Kidney (tissue), 14 donors: Measurements from ENCODE around the gene SIGLEC9. TPM values are rescaled to one million over a fixed set of nuclear protein-coding genes. Genes with fewer than 3 reads are reported as not detected.

ENCODE experiments used
- DNase-seq, 5 donors: peaks; one replicate each; pipeline ENCODE4 v3.0.0-alpha.2; 2013 to 2020
- FAIRE-seq: peaks from 2 replicates; lab custom pipeline; 2012; peaks lifted over from hg19 to GRCh38; lab: Jason Lieb, UNC
- H3K27ac ChIP-seq, 2 donors: one replicate each; pipeline ENCODE4 v1.7.0; 2013; ENCODE audit warnings: low read depth in 2 of 2, low read length in 2 of 2, inconsistent platforms in 1 of 2
- H3K27me3 ChIP-seq: one replicate; pipeline ENCODE4 v1.7.1; 2013; ENCODE audit warnings: low read length, inconsistent platforms; ENCODE audit not compliant: control insufficient read depth, insufficient read depth
- H3K36me3 ChIP-seq, 3 donors: one replicate each; pipeline versions ENCODE4 v1.7.0 to v1.7.1; 2013; ENCODE audit warnings: low read length in 3 of 3, control low read depth in 1 of 3, inconsistent platforms in 1 of 3; ENCODE audit not compliant: insufficient read depth in 3 of 3, control insufficient read depth in 2 of 3
- H3K4me1 ChIP-seq, 3 donors: one replicate each; pipeline versions ENCODE4 v1.7.0 to v1.7.1; 2013; ENCODE audit warnings: low read length in 3 of 3, inconsistent platforms in 1 of 3, low read depth in 1 of 3; ENCODE audit not compliant: control insufficient read depth in 2 of 3, insufficient read depth in 2 of 3
- H3K4me3 ChIP-seq, 3 donors: one replicate each; pipeline versions ENCODE4 v1.7.0 to v1.8.1; 2013; ENCODE audit warnings: low read length in 3 of 3, control low read depth in 1 of 3, inconsistent platforms in 1 of 3
- H3K9ac ChIP-seq, 3 donors: one replicate each; pipeline versions ENCODE4 v1.7.0 to v1.7.1; 2013; ENCODE audit warnings: low read length in 3 of 3, control low read depth in 1 of 3, inconsistent platforms in 1 of 3
- H3K9me3 ChIP-seq, 3 donors: one replicate each; pipeline versions ENCODE4 v1.7.0 to v1.7.1; 2013; ENCODE audit warnings: low read length in 3 of 3, control low read depth in 1 of 3, inconsistent platforms in 1 of 3; ENCODE audit not compliant: control insufficient read depth in 2 of 3, insufficient read depth in 1 of 3
- CTCF ChIP-seq: IDR thresholded peaks from 3 replicates; pipeline ENCODE4 v1.5.1; 2012; ENCODE audit warnings: mild to moderate bottlenecking, moderate library complexity, borderline replicate concordance; ENCODE audit not compliant: insufficient read depth; ENCODE audit errors: extremely low read depth
- intact Hi-C: fragments of 100-400 bp; cut with DNase I; formaldehyde crosslinking; loops from one replicate; pipeline ENCODE4 v1.11.1; 2022
- polyA plus RNA-seq: library from polyadenylated mRNA; stranded (reverse); fragments of 350-450 nt; fragmentation: Illumina TruSeq; extraction: RNeasy Lipid Tissue Mini Kit (QIAGEN cat#74804); gene quantifications from one replicate; pipeline ENCODE4 v1.2.3, GENCODE V29; 2014; ENCODE audit warnings: low read depth, low replicate concordance; ENCODE audit not compliant: insufficient read depth
- total RNA-seq: library from RNA; stranded (reverse); fragmentation: NEBNext Ultra II Directional; extraction: Animal tissue kit (Norgen Biotek cat#: 25700); gene quantifications from one replicate; pipeline ENCODE4 v1.2.1, GENCODE V29; 2021
- donor health status: control.
- donor health status: control.
- donor health status: control.
- donor health status: control.
- donor health status: control.
- donor health status: DM: yes; HTN: yes; CAD: no.
- donor health status: Normal renal cell carcinoma (clear cell type).

Gene SIGLEC9
- total and polyA plus RNA-seq, 2 donors from 2014 or later, result 1.6 to 8.1 TPM

DNA sequence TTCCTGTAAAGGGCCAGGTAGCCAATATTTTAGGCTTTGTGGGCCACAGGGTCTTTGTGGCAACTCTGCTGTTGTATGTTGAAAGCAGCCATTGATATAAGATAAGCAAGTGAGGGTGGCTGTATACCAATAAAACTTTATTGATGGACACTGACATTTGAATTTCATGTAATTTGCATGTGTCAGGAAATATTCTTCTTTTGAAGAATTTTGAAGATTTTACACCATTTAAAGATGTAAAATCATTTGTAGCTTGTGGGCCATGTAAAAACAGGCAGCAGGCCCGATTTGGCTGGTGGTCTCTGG lies 14.1 kb upstream of the SIGLEC9 start:
- TF ChIP-seq CTCF, result no peak
- no peaks in the 10 kb centered on the region for H3K36me3 ChIP-seq
- no peaks in the 10 kb centered on the region for H3K9me3 ChIP-seq
- peak in 1 of 5 donors; percentile 1 for DNase-seq
- FAIRE-seq, result no peak
- H3K9ac ChIP-seq, result no peak overlapping the region
- intact Hi-C loops, result no loop called here
- no peak overlapping the region for H3K4me3 ChIP-seq
- peaks cover 0 to 12% (median 8%) of the 10 kb centered on the region in 3 donors for H3K4me1 ChIP-seq
- no peaks in the 10 kb centered on the region for H3K27me3 ChIP-seq
- no peak overlapping the region for H3K27ac ChIP-seq

DNA sequence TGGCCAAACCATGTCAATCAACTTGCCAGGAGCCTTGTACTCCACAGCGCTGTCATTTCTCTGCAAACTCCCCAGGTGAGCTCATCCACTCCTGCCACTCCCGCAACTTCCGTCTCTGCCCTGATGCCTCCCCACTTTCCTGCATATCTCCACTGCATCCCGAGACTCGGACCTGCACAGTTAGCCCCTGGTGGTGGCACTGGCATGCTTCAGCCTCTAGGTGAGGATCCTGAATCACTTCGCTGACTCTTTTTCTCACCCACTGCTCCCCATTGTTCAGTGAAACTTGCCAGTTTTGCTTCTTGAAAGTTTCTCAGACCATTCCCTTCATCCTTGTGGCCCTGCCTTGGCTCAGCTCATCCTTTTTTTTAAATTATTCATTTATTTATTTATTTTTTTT lies 13.1 kb upstream of the SIGLEC9 start:
- intact Hi-C loops, result no loop called here
- H3K4me1 ChIP-seq, result peaks cover 0 to 12% (median 8%) of the 10 kb centered on the region in 3 donors
- no peak overlapping the region for H3K9ac ChIP-seq
- no peak overlapping the region for H3K27ac ChIP-seq
- DNase-seq (peak in 1 of 5 donors; percentile 44), FAIRE-seq (no peak)
- H3K9me3 ChIP-seq, result no peaks in the 10 kb centered on the region
- H3K27me3 ChIP-seq, result no peaks in the 10 kb centered on the region
- TF ChIP-seq CTCF, result no peak
- no peaks in the 10 kb centered on the region for H3K36me3 ChIP-seq
- H3K4me3 ChIP-seq, result no peak overlapping the region

GRCh38 chr19:51114087-51114729 lies 10.5 kb upstream of the SIGLEC9 start:
- TF ChIP-seq CTCF, result no peak
- no peak for FAIRE-seq

GRCh38 chr19:51116736-51117286 lies 7.9 kb upstream of the SIGLEC9 start:
- H3K27ac ChIP-seq, result no peak overlapping the region
- H3K4me3 ChIP-seq, result no peak overlapping the region
- DNase-seq (peak in 1 of 5 donors; percentile 33), FAIRE-seq (no peak)
- no peaks in the 10 kb centered on the region for H3K36me3 ChIP-seq
- no peak for TF ChIP-seq CTCF
- no peaks in the 10 kb centered on the region for H3K4me1 ChIP-seq
- H3K9ac ChIP-seq, result no peak overlapping the region
- intact Hi-C loops, result no loop called here
- H3K27me3 ChIP-seq, result no peaks in the 10 kb centered on the region
- no peaks in the 10 kb centered on the region for H3K9me3 ChIP-seq

More at GRCh38 chr19:51114087-51114729, 10.5 kb upstream of the SIGLEC9 start:
- Histone ChIP-seq H3K4me3 (no peak overlapping the region), H3K4me1 (no peaks in the 10 kb centered on the region), H3K36me3 (no peaks in the 10 kb centered on the region), H3K9ac (no peak overlapping the region), H3K27me3 (no peaks in the 10 kb centered on the region), H3K9me3 (no peaks in the 10 kb centered on the region), H3K27ac (no peak overlapping the region)
- peak in 1 of 5 donors; percentile 4 for DNase-seq
- intact Hi-C loops, result no loop called here
